Fibroblast of skin of right biceps (primary cell): ENCODE measurements around the gene ZSCAN32.

Experiments
- DNase-seq: peaks from one replicate; pipeline ENCODE4 v3.0.0-alpha.2; 2013

The ZSCAN32 gene

GRCh38 chr16:3400779-3401688, at the start of gene ZSCAN32, which contains the start of gene ZNF174:
ZSCAN32 (minus strand) TSS chr16:3401004; CDS start chr16:3397557, 3,447 bp downstream.
ZNF174 (plus strand) TSS chr16:3401215; CDS start chr16:3402005, 790 bp downstream.
- peak; percentile 99 for DNase-seq

GRCh38 chr16:3444032-3444388, 43.2 kb upstream of the ZSCAN32 start:
- peak; percentile 71 for DNase-seq

GRCh38 chr16:3443108-3444031, 42.6 kb upstream of the ZSCAN32 start, which contains the start of the genes NAA60 and ZNF597:
NAA60 (plus strand) TSS chr16:3443680; CDS start chr16:3476228, 32,548 bp downstream.
ZNF597 (minus strand) TSS chr16:3443504; CDS start chr16:3443153, 351 bp downstream.
- DNase-seq = peak; percentile 94

GRCh38 chr16:3439637-3440036, 38.8 kb upstream of the ZSCAN32 start:
- no peak for DNase-seq

GRCh38 chr16:3434373-3434772, 33.6 kb upstream of the ZSCAN32 start:
- DNase-seq = no peak

GRCh38 chr16:3431779-3432219, 31.0 kb upstream of the ZSCAN32 start:
- DNase-seq = peak; percentile 67

- peak; percentile 7 for DNase-seq
Measured at GRCh38 chr16:3413730-3414379, 13.1 kb upstream of the ZSCAN32 start.

- no peak for DNase-seq
Measured at GRCh38 chr16:3408561-3409197, 7.9 kb upstream of the ZSCAN32 start.

- peak; percentile 22 for DNase-seq
Measured at GRCh38 chr16:3401719-3402397, 1.1 kb upstream of the ZSCAN32 start.

GRCh38 chr16:3400446-3400778, 392 bp downstream of the ZSCAN32 start:
- DNase-seq = no peak

- no peak for DNase-seq
Measured at GRCh38 chr16:3389663-3390338, 11.0 kb downstream of the ZSCAN32 start.

GRCh38 chr16:3388325-3388724, 12.5 kb downstream of the ZSCAN32 start:
- no peak for DNase-seq

- no peak for DNase-seq
Measured at GRCh38 chr16:3383045-3383448, 17.8 kb downstream of the ZSCAN32 start.

- DNase-seq = no peak
Measured at GRCh38 chr16:3377917-3378316, 22.9 kb downstream of the ZSCAN32 start.

GRCh38 chr16:3375680-3376079, 25.1 kb downstream of the ZSCAN32 start:
- DNase-seq = no peak

- DNase-seq = no peak
Measured at GRCh38 chr16:3369073-3369472, 31.7 kb downstream of the ZSCAN32 start.

- DNase-seq = peak; percentile 96
Measured at GRCh38 chr16:3364774-3365427, 35.9 kb downstream of the ZSCAN32 start.

- DNase-seq = peak; percentile 7
Measured at GRCh38 chr16:3363793-3364192, 37.0 kb downstream of the ZSCAN32 start.

- no peak for DNase-seq
Measured at GRCh38 chr16:3362931-3363330, 37.9 kb downstream of the ZSCAN32 start.

GRCh38 chr16:3358871-3359270, 41.9 kb downstream of the ZSCAN32 start:
- DNase-seq = no peak
